HepG2 (cell line): Measurements from ENCODE around the gene WDR54. TPM values are rescaled to one million over a fixed set of nuclear protein-coding genes. Genes with fewer than 3 reads are reported as not detected.

ENCODE experiments used
- BORCS8-MEF2B ChIP-seq: sonication (generic); formaldehyde crosslinking; IDR thresholded peaks from 2 replicates; pipeline ENCODE4 v1.8.0; 2022; ENCODE audit warnings: mild to moderate bottlenecking, missing genetic modification reagents
- CERS6 ChIP-seq: sonication (generic); formaldehyde crosslinking; IDR thresholded peaks from 2 replicates; pipeline ENCODE4 v1.5.0; 2020; ENCODE audit warnings: missing genetic modification reagents
- ETV6 ChIP-seq: sonication (generic); formaldehyde crosslinking; conservative IDR thresholded peaks from 2 replicates; pipeline ENCODE4 v1.4.0; 2020; ENCODE audit warnings: missing genetic modification reagents
- HINFP ChIP-seq: sonication (generic); formaldehyde crosslinking; IDR thresholded peaks from 2 replicates; pipeline ENCODE4 v1.4.0; 2020; ENCODE audit warnings: low read depth, mild to moderate bottlenecking, missing genetic modification reagents
- HMGXB3 ChIP-seq: sonication (generic); formaldehyde crosslinking; IDR thresholded peaks from 2 replicates; pipeline ENCODE4 v1.4.0; 2020; ENCODE audit warnings: missing genetic modification reagents, borderline replicate concordance
- IRF1 ChIP-seq: sonication (generic); formaldehyde crosslinking; IDR thresholded peaks from 2 replicates; pipeline ENCODE4 v1.4.0; 2020; ENCODE audit warnings: low read depth, mild to moderate bottlenecking, missing genetic modification reagents
- PHF8 ChIP-seq: sonication (generic); formaldehyde crosslinking; IDR thresholded peaks from 2 replicates; pipeline ENCODE4 v1.5.0; 2020; ENCODE audit warnings: missing genetic modification reagents
- RELA ChIP-seq: sonication (generic); formaldehyde crosslinking; IDR thresholded peaks from 2 replicates; pipeline ENCODE4 v1.4.0; 2020; ENCODE audit warnings: missing genetic modification reagents
- TEAD3 ChIP-seq: optimal IDR thresholded peaks from 2 replicates; pipeline ENCODE3; 2016; ENCODE audit warnings: borderline replicate concordance
- THYN1 ChIP-seq: sonication (generic); formaldehyde crosslinking; IDR thresholded peaks from 2 replicates; pipeline ENCODE4 v1.8.1; 2023; ENCODE audit warnings: low read depth, mild to moderate bottlenecking, moderate library complexity, missing genetic modification reagents, borderline replicate concordance
- ZBTB44 ChIP-seq: sonication (generic); formaldehyde crosslinking; IDR thresholded peaks from 2 replicates; pipeline ENCODE4 v1.4.0; 2020; ENCODE audit warnings: missing genetic modification reagents
- ZNF180 ChIP-seq: sonication (generic); formaldehyde crosslinking; IDR thresholded peaks from 2 replicates; pipeline ENCODE4 v1.4.0; 2020; ENCODE audit warnings: low read depth, missing genetic modification reagents, borderline replicate concordance
- ZNF451 ChIP-seq: sonication (generic); formaldehyde crosslinking; IDR thresholded peaks from 2 replicates; pipeline ENCODE4 v1.5.0; 2020; ENCODE audit warnings: mild to moderate bottlenecking, missing genetic modification reagents
- ZNF547 ChIP-seq: sonication (generic); formaldehyde crosslinking; IDR thresholded peaks from 2 replicates; pipeline ENCODE4 v1.5.1; 2020; ENCODE audit warnings: mild to moderate bottlenecking, missing genetic modification reagents
- ZXDC ChIP-seq: sonication (generic); formaldehyde crosslinking; IDR thresholded peaks from 2 replicates; pipeline ENCODE4 v1.5.0; 2020; ENCODE audit warnings: mild to moderate bottlenecking, missing genetic modification reagents
- polyA plus RNA-seq, 8 experiments: library from polyadenylated mRNA; depleted of rRNA in 3 of 8; stranded (reverse) in 7 of 8; unstranded in 1 of 8; fragments of >200 nt; fragmentation: Illumina TruSeq in 4 of 8; extraction: Trizol in 4 of 8; gene quantifications; 2 replicates each; pipeline versions ENCODE4 v1.2.1 to v1.2.3, GENCODE V29; 2011 to 2016; ENCODE audit warnings: low read depth in 4 of 8, missing spikeins in 1 of 8, mixed read lengths in 1 of 8; ENCODE audit not compliant: insufficient read depth in 1 of 8
- total RNA-seq, 5 experiments: library from RNA; depleted of rRNA; stranded (reverse); fragments of >200 nt; fragmentation: Illumina TruSeq; extraction: Trizol; gene quantifications; 2 replicates each; pipeline ENCODE4 v1.2.3, GENCODE V29; 2016; ENCODE audit warnings: low read depth in 1 of 5

The WDR54 gene
- total and polyA plus RNA-seq, 2 of the 13 experiments (the other 11 are each of a cell fraction or from before 2014, with no cell fraction given), result 2.0 to 17.3 TPM

GRCh38 chr2:74424139-74424992 lies 2.8 kb downstream of the WDR54 start (continued):
- no peak for TF ChIP-seq ETV6
- 0 out of 2 replicates have a peak, but pooled peaks have one; percentile 5 for TF ChIP-seq PHF8 (CRISPR knock-in tag)
- no peak for TF ChIP-seq RELA (CRISPR knock-in tag)
- TF ChIP-seq ZNF180, result no peak
- TF ChIP-seq ZNF451, result no peak
- no peak; the same call in 1 of the 2 replicates for TF ChIP-seq HMGXB3 (CRISPR knock-in tag)
- peak; percentile 18; the same call in 1 of the 2 replicates for TF ChIP-seq BORCS8-MEF2B (CRISPR knock-in tag)
- peak; percentile 22 for TF ChIP-seq TEAD3 (CRISPR knock-in tag)
- TF ChIP-seq ZNF547 (CRISPR knock-in tag), result peak; percentile 53; the same call in 1 of the 2 replicates
- TF ChIP-seq IRF1 (CRISPR knock-in tag), result no peak
- no peak for TF ChIP-seq HINFP (CRISPR knock-in tag)
- no peak; the same call in 1 of the 2 replicates for TF ChIP-seq ZXDC (CRISPR knock-in tag)
- TF ChIP-seq ZBTB44 (CRISPR knock-in tag), result no peak
- TF ChIP-seq CERS6 (CRISPR knock-in tag), result no peak
- TF ChIP-seq THYN1 (CRISPR knock-in tag), result no peak
